Thymus (tissue), 14 donors: ENCODE results near the gene PFKFB4. TPM values are rescaled to one million over a fixed set of nuclear protein-coding genes. Genes with fewer than 3 reads are reported as not detected.
A peak's percentile ranks its signal among the peaks of the same experiment; 100 is the strongest.

Experiments
- DNase-seq, 9 donors: peaks; one replicate each; pipeline ENCODE4 v3.0.0-alpha.2; 2013; ENCODE audit warnings: low spot score in 9 of 9, low read depth in 6 of 9, missing footprints in 1 of 9
- H3K27ac ChIP-seq, 2 donors: one replicate each; pipeline ENCODE4 v1.5.1; 2013; ENCODE audit warnings: control low read depth in 1 of 2, low read depth in 1 of 2, low read length in 1 of 2, mild to moderate bottlenecking in 1 of 2, moderate library complexity in 1 of 2
- H3K27me3 ChIP-seq, 2 donors: one replicate each; pipeline ENCODE4 v1.5.1; 2013; ENCODE audit warnings: low read length in 1 of 2; ENCODE audit not compliant: control insufficient read depth in 2 of 2, insufficient read depth in 1 of 2
- H3K36me3 ChIP-seq, 2 donors: one replicate each; pipeline ENCODE4 v1.5.1; 2013; ENCODE audit warnings: low read length in 1 of 2, mild to moderate bottlenecking in 1 of 2, moderate library complexity in 1 of 2; ENCODE audit not compliant: control insufficient read depth in 2 of 2, insufficient read depth in 2 of 2
- H3K4me1 ChIP-seq, 2 donors: one replicate each; pipeline ENCODE4 v1.5.1; 2013; ENCODE audit warnings: low read length in 2 of 2; ENCODE audit not compliant: control insufficient read depth in 2 of 2, insufficient read depth in 2 of 2
- H3K4me3 ChIP-seq, 2 donors: one replicate each; pipeline ENCODE4 v1.5.1; 2013; ENCODE audit warnings: low read length in 2 of 2, control low read depth in 1 of 2, mild to moderate bottlenecking in 1 of 2
- H3K9me3 ChIP-seq, 2 donors: one replicate each; pipeline ENCODE4 v1.5.1; 2013; ENCODE audit warnings: low read length in 1 of 2, mild to moderate bottlenecking in 1 of 2; ENCODE audit not compliant: control insufficient read depth in 2 of 2, insufficient read depth in 1 of 2
- WGBS: extraction: QIAGEN DNeasy Blood & Tissue Kit; methylation state at CpG from one replicate; pipeline ENCODE4 v1.1.7; 2013; 5-methylcytosine and 5-hydroxymethylcytosine counted together
- long read RNA-seq, 10 donors: transcript quantifications; one replicate each; lab custom pipeline, GENCODE V29; 2026
- polyA plus RNA-seq: library from polyadenylated mRNA; stranded (reverse); fragments of 200-250 nt; gene quantifications from one replicate; pipeline ENCODE4 v1.2.3, GENCODE V29; 2013
- total RNA-seq: library from RNA; stranded (reverse); fragments of 120-200 nt; gene quantifications from one replicate; pipeline ENCODE4 v1.2.4, GENCODE V29; 2013
- donor health status: healthy.

Gene PFKFB4
- total RNA-seq (6.1 TPM), polyA plus RNA-seq (3.5 TPM)
- long read RNA-seq, donor 1, result 0 reads
- long read RNA-seq, donor 2, partial matches to known transcripts, result 0 of 4 reads
- long read RNA-seq, donor 2, other reads (novel, unspliced or antisense), result 0 of 4 reads
- long read RNA-seq, donor 3, partial matches to known transcripts, result 0 of 2 reads
- long read RNA-seq, donor 3, other reads (novel, unspliced or antisense), result 0 of 2 reads
- long read RNA-seq, donor 4, result 0 reads
- long read RNA-seq, donor 5, partial matches to known transcripts, result 0 of 2 reads
- long read RNA-seq, donor 5, other reads (novel, unspliced or antisense), result 0 of 2 reads
- long read RNA-seq, donor 6, result 0 reads
- long read RNA-seq, donor 7, partial matches to known transcripts, result 0 of 1 reads
- long read RNA-seq, donor 7, other reads (novel, unspliced or antisense), result 0 of 1 reads
- long read RNA-seq, donor 8, partial matches to known transcripts, result 0 of 2 reads
- long read RNA-seq, donor 8, other reads (novel, unspliced or antisense), result 0 of 2 reads
- long read RNA-seq, donor 9, result 0 reads
- long read RNA-seq, donor 10, result 0 reads

GRCh38 chr3:48556796-48557626 is at the start of gene PFKFB4:
PFKFB4 (minus strand) TSS chr3:48556803; CDS start chr3:48556777, 26 bp downstream.
- Histone ChIP-seq H3K27me3 (peaks cover 0 to 12% of the 10 kb centered on the region in 2 donors), H3K4me3 (peak within 1 kb of the TSS; percentile 55 to 58), H3K4me1 (peaks cover 3 to 42% of the 10 kb centered on the region in 2 donors), H3K9me3 (no peaks in the 10 kb centered on the region), H3K36me3 (no peaks in the 10 kb centered on the region), H3K27ac (peak within 1 kb of the TSS; percentile 58 to 82)
- under 1% methylated on average over 53 of the region's 53 CpGs for WGBS
- peak; percentile 97 to 99 (median 98) for DNase-seq

DNA sequence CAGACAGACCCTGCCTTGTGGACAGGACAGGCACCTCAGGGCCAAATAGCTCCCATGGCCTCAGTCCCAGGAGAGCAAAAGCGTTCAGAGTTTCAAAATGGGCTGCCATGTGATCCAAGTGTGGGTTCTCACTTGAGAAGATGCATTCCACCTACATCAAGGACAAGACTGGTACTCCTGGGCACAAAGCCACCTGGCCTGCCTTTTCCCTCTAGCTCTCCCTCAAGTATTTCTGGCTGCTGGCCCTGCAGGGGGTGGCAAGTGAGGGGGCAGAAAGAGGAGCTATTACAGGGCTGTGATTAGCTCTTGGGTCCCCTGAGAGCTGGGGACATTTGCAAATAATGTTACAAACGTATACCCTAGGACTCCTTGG is 45.0 kb upstream of the PFKFB4 start:
- Histone ChIP-seq H3K9me3 (no peaks in the 10 kb centered on the region), H3K36me3 (peaks cover 77 to 90% of the 10 kb centered on the region in 2 donors), H3K27me3 (no peaks in the 10 kb centered on the region), H3K4me3 (no peak overlapping the region), H3K4me1 (peaks cover 0 to 16% of the 10 kb centered on the region in 2 donors), H3K27ac (no peak overlapping the region)
- no peak for DNase-seq
- 98% methylated on average over 2 of the region's 2 CpGs for WGBS

- Histone ChIP-seq H3K4me3 (no peak overlapping the region), H3K27me3 (peaks cover 0 to 6% of the 10 kb centered on the region in 2 donors), H3K4me1 (peaks cover 0 to 16% of the 10 kb centered on the region in 2 donors), H3K36me3 (peaks cover 77 to 85% of the 10 kb centered on the region in 2 donors), H3K9me3 (no peaks in the 10 kb centered on the region), H3K27ac (no peak overlapping the region)
- WGBS, result 98% methylated on average over 19 of the region's 19 CpGs
- no peak for DNase-seq
These were observed 44.4 kb upstream of the PFKFB4 start for GRCh38 chr3:48600711-48601621.

- Histone ChIP-seq H3K27me3 (peaks cover 6 to 18% of the 10 kb centered on the region in 2 donors), H3K27ac (no peak overlapping the region), H3K4me1 (peaks cover 0 to 16% of the 10 kb centered on the region in 2 donors), H3K9me3 (no peaks in the 10 kb centered on the region), H3K36me3 (peaks cover 65 to 73% of the 10 kb centered on the region in 2 donors), H3K4me3 (no peak overlapping the region)
- WGBS, result 98% methylated on average over 12 of the region's 12 CpGs
- DNase-seq, result no peak
These were observed 43.1 kb upstream of the PFKFB4 start for GRCh38 chr3:48599509-48600285.

DNA sequence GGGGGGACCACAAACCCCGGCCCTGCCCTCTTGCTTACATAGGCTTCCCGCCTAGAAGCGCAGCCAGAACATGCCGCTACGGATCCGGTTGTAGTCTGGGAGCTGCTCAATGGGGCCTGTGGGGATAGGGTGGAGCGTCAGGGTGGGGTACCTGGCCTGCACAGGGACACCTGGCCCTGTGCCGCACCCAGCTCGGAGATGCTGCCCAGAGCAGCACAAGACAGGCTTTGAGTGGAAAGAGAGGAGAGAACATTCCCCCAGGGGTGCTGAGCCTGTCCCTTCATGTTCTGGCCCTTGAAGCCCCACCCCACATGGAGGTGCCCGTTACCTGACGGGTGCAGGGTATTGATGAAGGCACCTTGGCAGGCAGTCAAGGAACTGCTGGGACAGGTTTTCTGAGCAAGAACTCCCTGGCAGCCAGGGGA is 42.5 kb upstream of the PFKFB4 start:
- 97% methylated on average over 11 of the region's 11 CpGs for WGBS
- Histone ChIP-seq H3K36me3 (peaks cover 59 to 67% of the 10 kb centered on the region in 2 donors), H3K27me3 (peaks cover 13 to 24% of the 10 kb centered on the region in 2 donors), H3K4me1 (peaks cover 0 to 16% of the 10 kb centered on the region in 2 donors), H3K27ac (peak overlapping the region; percentile 74), H3K9me3 (no peaks in the 10 kb centered on the region), H3K4me3 (no peak overlapping the region)
- no peak for DNase-seq

- Histone ChIP-seq H3K27me3 (peaks cover 16 to 30% of the 10 kb centered on the region in 2 donors), H3K4me3 (no peak overlapping the region), H3K36me3 (peaks cover 53 to 61% of the 10 kb centered on the region in 2 donors), H3K4me1 (peaks cover 0 to 16% of the 10 kb centered on the region in 2 donors), H3K9me3 (no peaks in the 10 kb centered on the region), H3K27ac (peak overlapping the region; percentile 74)
- no peak for DNase-seq
- WGBS, result 84% methylated on average over 5 of the region's 5 CpGs
These were observed 41.9 kb upstream of the PFKFB4 start for GRCh38 chr3:48598323-48599076.

- H3K36me3 ChIP-seq, result peaks cover 42 to 50% of the 10 kb centered on the region in 2 donors
- DNase-seq, result no peak
- H3K27me3 ChIP-seq, result peaks cover 18 to 40% of the 10 kb centered on the region in 2 donors
- H3K9me3 ChIP-seq, result no peaks in the 10 kb centered on the region
- H3K27ac ChIP-seq, result no peak overlapping the region
- H3K4me3 ChIP-seq, result no peak overlapping the region
- 96% methylated on average over 6 of the region's 6 CpGs for WGBS
- H3K4me1 ChIP-seq, result peaks cover 0 to 16% of the 10 kb centered on the region in 2 donors
These were observed 40.8 kb upstream of the PFKFB4 start for GRCh38 chr3:48597408-48597800.
